ENCODE results near the gene CFAP161.
A peak's percentile ranks its signal among the peaks of the same experiment; 100 is the strongest.

The CFAP161 gene

DNA sequence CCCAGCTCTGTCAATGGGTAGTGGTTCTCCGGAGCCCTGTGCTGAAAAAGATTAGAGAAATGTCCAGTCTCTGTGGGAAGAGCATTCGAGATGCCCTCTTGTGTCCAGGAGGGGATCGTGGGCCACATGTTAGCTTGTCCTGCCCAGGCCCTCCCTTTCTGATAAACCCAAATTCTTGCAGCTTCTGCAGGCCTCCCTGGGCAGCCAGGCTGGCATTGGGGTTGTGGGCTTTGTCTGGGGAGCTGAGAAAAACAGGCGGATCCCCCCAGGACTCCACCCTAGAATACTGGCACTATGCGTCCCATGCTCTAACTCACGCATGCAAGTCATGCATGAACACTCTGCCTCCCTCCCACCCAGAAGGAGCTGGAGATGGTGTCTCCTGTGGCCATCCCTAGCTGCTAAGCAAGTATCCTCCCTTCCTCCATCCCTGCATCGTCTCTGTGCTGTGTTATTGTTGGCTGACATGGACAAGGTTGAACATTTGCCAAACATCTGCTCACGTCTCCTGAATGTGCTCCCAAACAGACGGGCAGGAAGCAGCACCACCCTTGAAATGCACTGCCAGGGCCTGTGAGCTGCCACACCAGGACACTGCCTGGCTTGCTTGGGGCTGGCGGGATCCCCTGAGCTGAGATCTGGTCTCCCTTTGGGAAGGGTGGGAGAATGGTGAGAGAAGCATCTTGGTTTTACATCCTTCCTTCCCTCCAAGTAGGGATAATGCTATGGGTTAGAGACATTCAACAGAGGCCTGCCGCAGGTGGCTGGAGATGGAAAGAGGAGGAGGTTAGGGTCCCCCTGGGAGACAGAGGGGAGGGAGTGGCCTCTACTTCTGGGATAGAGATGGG is 26.5 kb downstream of the CFAP161 start:
- DNase-seq, result no peak

DNA sequence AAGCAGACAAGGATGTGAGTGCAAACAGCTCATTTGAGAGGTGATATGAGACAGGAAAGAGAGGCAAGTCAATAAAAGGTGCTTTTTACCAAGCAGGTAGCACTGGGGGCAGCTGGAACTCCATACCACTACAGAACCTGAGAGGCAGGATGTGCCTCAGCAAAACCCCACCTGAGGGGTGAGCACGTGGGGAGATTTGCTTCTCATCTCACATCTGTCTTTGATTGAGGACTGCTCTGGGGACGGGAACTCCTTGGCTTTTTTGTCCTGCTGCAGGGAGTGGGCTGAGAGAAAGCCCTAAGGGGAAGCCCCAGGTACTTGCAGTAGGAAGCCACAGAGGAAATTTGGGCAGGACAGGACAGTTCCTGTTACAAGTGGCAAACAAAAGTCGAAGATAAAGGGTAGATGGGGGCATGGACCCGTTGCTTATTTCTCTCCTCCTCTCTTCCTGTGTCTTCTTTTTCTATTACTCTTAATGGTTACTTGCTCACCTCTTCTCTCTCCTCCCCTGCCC is 27.1 kb downstream of the CFAP161 start:
- no peak for DNase-seq

DNA sequence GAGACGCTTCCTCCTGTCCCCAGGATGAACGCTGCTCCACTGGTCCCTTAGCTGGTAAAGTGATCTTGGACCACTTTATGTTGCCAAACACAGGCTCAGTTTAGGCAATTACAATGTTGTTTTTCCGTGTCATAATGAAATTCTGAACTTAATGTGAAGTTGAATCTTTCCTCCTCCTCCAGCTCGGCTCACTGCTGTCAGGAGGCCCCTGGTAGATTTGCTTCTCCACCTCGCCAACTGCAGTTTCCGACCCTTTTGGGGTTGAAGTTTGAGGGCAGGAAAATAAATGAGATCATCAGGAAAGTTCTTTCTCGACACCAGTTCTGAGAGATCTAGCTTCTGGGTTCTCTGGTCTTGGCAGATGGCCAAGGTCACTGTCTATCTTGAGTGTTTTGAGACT is 27.8 kb downstream of the CFAP161 start:
- DNase-seq, result no peak

- DNase-seq, result no peak
Observed at GRCh38 chr15:81163961-81164800, 30.1 kb downstream of the CFAP161 start.

DNA sequence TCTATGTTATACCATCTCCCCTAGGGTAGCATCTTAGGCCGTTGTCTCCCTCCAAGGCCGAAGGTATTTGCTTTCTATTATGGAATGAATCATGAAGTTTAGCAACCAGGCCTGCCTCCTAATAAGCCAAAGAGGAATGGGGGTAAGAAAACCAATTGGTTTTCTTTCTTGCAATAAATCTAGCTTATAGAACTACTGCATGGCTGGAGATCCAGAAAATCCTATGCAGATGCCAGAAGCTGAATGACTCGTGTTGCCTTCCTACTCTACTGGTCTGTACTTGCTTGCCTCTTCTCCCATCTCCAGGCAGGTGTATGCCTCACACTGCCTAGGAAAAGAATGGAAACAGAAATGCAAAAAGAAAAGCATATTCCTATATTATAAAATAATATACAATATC is 31.5 kb downstream of the CFAP161 start:
- no peak for DNase-seq

DNA sequence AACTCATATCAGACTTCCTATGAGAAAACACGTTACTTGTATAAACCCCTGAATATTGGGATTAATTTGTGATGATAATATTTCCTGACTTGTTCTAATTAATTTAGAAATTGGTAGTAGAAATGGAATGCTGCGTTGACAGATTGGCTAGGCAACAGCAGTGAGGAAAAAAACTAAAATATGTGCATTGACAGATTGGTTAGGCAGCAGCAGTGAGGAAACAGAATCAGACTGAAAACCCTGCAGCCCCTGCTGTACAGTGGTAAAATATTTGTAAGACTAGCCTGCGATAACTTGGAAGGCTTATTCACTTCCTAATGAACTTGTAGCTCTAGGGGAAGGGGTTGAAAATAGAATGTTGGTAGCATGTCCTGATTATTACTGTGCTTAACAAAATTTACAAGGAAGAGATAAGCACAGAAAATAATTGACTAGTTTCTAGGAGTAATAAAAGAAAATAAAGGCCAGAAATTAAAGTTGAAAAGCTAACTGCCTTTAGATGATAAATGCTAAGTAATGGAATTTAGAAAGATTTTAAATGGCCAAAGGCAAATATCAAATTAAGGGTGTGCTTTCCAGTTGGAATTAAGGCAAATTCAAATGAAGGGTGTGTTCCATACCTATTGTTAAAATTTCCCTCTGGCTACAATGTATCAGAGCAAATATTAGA is 32.7 kb downstream of the CFAP161 start:
- no peak for DNase-seq

- DNase-seq, result no peak
Observed at GRCh38 chr15:81168131-81168526, 34.1 kb downstream of the CFAP161 start.

GRCh38 chr15:81168644-81169043 is 34.6 kb downstream of the CFAP161 start:
- DNase-seq, result no peak

GRCh38 chr15:81170511-81170910 is 36.4 kb downstream of the CFAP161 start:
- DNase-seq, result no peak

DNA sequence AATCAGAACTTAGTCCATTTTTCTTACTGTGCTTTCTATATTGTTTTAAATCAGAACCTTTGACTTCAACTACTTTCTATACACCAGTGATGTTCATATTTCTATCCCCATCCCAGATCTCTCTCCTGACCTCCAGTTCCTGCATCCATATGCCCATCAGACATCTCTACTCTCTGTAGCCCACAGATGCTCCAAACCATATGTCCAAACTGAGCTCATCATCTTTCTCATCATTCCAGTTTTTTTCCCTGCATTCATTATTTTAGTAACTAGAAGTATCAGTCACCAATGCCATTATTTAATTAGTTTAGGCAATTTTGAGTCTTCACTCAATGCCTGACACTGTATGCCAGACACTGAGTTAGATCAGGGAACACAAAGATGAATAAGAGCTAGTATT is 37.2 kb downstream of the CFAP161 start:
- no peak for DNase-seq

DNA sequence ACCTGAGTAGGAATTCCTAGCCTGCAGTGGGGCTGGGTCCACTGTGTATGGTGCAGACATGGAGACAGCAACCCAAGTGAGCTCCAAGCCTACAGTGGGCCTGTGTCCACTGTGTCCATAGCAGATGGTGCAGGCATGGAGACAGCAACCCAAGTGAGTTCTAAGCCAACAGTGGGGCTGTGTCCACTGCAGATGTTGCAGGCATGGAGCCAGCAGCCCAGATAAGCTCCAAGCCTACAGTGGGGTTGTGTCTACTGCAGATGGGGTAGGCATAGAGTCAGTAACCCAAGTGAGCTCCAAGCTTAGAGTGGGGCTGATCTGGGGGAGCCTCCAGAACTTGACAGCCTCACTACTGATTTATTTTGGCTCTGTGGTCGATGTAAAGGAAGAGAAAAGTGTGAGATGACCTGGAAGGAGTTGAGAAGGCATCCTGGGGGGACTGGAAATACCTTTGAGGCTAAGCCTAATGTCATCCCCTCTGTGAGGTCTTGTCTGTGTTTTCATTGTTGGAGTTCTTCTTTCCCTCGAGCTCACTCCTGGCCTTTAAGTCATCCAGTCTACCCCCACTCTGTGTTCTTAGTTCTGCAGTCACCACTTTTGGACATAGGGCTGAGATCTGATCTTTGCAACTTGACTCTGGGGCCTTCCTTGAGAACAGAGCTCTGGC is 40.2 kb downstream of the CFAP161 start:
- no peak for DNase-seq

- DNase-seq, result peak in 1 of 2 experiments; percentile 3
Observed at GRCh38 chr15:81174792-81175327, 40.8 kb downstream of the CFAP161 start.

- DNase-seq, result no peak
Observed at GRCh38 chr15:81175496-81175895, 41.4 kb downstream of the CFAP161 start.

DNA sequence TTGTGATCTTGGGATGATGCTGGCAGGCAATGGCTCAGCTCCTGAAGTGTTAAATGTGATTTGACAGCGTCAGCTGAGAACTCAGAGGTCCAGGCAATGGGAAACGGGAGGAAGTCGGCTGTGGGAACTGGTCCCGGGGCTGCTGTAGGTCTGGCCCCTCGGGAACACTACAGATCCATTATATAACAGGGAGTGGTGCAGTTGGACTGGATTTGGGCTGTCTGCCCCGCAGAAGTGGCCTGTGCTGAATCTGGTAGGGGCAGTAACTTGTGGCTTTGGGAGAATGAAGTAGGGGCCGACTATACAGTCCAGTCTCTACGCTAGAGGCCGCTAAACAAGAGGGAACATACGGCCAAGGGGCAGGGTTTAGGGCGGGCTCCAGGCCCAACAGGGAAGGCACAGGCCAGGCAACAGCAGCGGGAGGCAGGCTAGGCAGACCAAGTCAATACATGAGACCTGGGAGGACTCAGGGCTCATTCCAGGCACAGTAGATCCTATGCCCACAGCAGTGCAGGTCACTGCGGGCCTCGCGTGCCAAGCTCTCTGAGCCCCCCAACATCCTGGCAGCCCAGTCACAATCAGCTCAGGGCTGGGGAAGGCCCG is 42.3 kb downstream of the CFAP161 start:
- no peak for DNase-seq

- no peak for DNase-seq
Observed at GRCh38 chr15:81178365-81178764, 44.3 kb downstream of the CFAP161 start.

DNA sequence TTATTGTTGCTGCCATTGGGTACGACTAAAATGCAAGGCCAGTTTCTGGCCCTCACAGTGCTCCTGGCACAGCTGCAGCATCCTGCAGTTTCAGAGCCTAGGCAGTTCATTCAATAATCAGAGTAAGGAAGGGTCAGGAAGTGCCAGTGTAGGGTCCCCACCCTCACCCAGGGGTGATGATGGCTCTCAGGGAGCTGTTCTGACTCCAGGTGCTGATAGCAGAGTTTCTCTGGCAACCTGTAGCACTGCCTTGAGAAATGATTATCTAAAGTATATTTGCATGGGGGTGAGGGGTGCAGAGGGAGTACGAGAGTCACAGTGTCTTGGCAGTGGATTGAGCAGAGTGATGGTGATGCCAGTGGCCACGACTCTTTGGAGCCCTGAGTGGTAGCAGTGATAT is 47.1 kb downstream of the CFAP161 start:
- DNase-seq, result no peak

DNA sequence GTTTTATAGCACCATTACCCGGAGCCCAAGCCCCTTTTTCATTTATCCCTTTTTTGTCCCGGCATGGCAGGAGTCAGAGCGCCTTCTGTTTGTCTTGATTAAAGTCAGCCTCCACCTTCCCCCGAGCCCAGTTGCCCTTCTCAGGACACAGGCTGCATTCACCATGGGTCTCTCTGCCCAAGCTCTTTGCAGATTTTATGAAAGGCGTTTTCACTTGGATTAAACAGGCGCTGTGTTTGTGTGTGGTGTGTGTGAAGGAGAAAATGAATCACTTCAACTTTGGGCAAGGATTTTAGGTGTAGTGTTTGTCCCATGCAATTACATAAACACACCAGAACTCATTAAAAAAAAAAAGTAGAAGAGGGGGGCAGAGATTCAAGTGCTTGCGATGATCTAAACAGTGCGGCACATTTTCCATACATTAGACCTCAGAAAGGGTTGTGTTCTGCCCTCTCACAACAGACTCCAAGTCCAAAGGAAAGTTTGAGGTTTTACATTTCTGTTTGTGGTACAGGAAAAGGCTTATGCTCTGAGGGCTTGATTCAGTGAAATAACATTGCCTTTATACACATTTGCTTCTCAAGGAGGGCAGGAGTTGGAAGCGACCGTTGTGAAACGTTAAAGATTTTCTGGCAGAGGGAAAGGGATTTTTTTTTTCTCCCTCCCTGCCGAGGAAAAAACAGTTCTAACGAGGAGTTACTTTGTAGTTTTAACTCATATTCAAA is 48.1 kb downstream of the CFAP161 start:
- DNase-seq, result no peak

GRCh38 chr15:81182756-81183438 is 48.8 kb downstream of the CFAP161 start:
- peak; percentile 5 to 10 for DNase-seq

DNA sequence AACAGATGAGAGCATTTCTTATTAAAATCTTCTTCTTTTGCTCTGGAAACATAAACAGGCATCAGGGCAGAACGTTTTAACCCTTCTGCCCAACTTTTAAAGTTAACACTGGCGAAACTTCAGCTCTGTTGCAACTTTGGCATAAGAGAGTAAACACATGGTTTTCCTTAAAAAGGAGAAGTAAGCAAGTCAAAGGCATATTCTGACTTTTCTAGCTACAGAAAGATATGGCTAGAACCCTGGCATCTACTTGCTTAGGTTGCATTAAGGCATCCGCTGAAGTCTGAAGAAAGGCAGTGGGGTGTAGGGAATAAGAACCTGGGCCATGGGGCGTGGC is 49.3 kb downstream of the CFAP161 start:
- no peak for DNase-seq

DNA sequence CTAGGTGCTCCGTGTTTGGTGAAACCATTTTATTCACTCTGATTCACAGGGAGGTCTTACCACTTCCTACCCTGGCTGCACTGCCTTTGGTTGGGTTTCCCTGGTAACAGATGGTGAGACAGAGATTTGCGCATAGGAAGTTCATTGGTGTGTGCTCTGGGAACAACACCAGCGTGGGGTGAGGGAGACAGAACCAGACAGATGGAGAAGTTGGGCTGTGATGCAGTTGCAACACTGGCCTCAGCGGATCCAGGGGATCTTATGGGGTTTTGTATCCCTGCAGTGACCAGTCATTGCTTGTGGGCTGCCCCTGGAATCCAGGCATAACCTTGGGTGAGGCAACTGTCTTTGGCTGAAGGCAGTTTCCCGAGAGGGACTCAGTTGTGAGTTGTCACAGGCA is 50.1 kb downstream of the CFAP161 start:
- no peak for DNase-seq
